GM12875 (cell line): ENCODE results near the gene RNF38.
"Not testable (repeated sequence)": the region's sequence is repeated elsewhere in the genome, so short reads cannot be mapped to it uniquely, and the experiment has no call there.

Source experiments
- H3K4me3 ChIP-seq: one replicate; pipeline ENCODE4 v1.5.1; 2011; ENCODE audit warnings: low read depth, low read length, control low read depth
- CTCF ChIP-seq: IDR thresholded peaks from 2 replicates; pipeline ENCODE4 v1.5.1; 2011; ENCODE audit warnings: low read depth, mild to moderate bottlenecking, control low read depth, inconsistent platforms, low read length, moderate library complexity, borderline replicate concordance; ENCODE audit not compliant: insufficient read depth

Gene RNF38

GRCh38 chr9:36392489-36392888 lies 7.6 kb downstream of the RNF38 start:
- no peak for TF ChIP-seq CTCF
- H3K4me3 ChIP-seq: no peak overlapping the region

- TF ChIP-seq CTCF: no peak
- no peak overlapping the region for H3K4me3 ChIP-seq
Observed at GRCh38 chr9:36389590-36389989, 10.5 kb downstream of the RNF38 start.

- not testable (repeated sequence) for H3K4me3 ChIP-seq
Observed at GRCh38 chr9:36386396-36386965, 13.6 kb downstream of the RNF38 start.

- no peak for TF ChIP-seq CTCF
Observed at GRCh38 chr9:36382484-36382883, 17.6 kb downstream of the RNF38 start.

GRCh38 chr9:36364577-36364976 lies 35.5 kb downstream of the RNF38 start:
- no peak overlapping the region for H3K4me3 ChIP-seq
- no peak for TF ChIP-seq CTCF

More at GRCh38 chr9:36382484-36382883, 17.6 kb downstream of the RNF38 start:
- H3K4me3 ChIP-seq: no peak overlapping the region

GRCh38 chr9:36363448-36363847 lies 36.6 kb downstream of the RNF38 start:
- no peak overlapping the region for H3K4me3 ChIP-seq

GRCh38 chr9:36358486-36358885 lies 41.6 kb downstream of the RNF38 start:
- TF ChIP-seq CTCF: no peak
- no peak overlapping the region for H3K4me3 ChIP-seq

More at GRCh38 chr9:36363448-36363847, 36.6 kb downstream of the RNF38 start:
- TF ChIP-seq CTCF: no peak

- no peak overlapping the region for H3K4me3 ChIP-seq
- TF ChIP-seq CTCF: no peak
Observed at GRCh38 chr9:36357639-36358038, 42.4 kb downstream of the RNF38 start.
